Left colon (tissue), 2 donors: Measurements from ENCODE around the gene FGGY. TPM values are rescaled to one million over a fixed set of nuclear protein-coding genes. Genes with fewer than 3 reads are reported as not detected.

ENCODE experiments used
- ATAC-seq: fragments of 200-7000 bp; cut with Tn5 transposase; one replicate; pipeline ENCODE4 v1.9.1; 2020; ENCODE audit warnings: mild to moderate bottlenecking, moderate library complexity
- DNase-seq, 2 donors: peaks; one replicate each; pipeline ENCODE4 v3.0.0-alpha.2; 2020
- intact Hi-C, 2 donors: fragments of 100-400 bp; cut with DNase I in 1 of 2; cut with micrococcal nuclease in 1 of 2; formaldehyde crosslinking; loops; one replicate each; pipeline versions ENCODE4 v1.11.2 to v1.14.0; 2022; cut with DNase I, micrococcal nuclease
- total RNA-seq, 2 donors: library from RNA; stranded (reverse); fragmentation: NEBNext Ultra II Directional; extraction: Animal tissue kit (Norgen Biotek cat#: 25700); gene quantifications; one replicate each; pipeline ENCODE4 v1.2.1, GENCODE V29; 2021
- donor health status: DM: no; HTN: no; CAD: no.
- donor health status: DM: yes; HTN: yes; CAD: no.

Gene FGGY
- total RNA-seq, 2 donors from 2014 or later, result 17.3 to 24.1 TPM

GRCh38 chr1:59364037-59364436 lies 67.1 kb downstream of the FGGY start:
- intact Hi-C loops, result no loop called here
- no peak for ATAC-seq
- DNase-seq, result no peak

GRCh38 chr1:59366346-59366745 lies 69.5 kb downstream of the FGGY start:
- ATAC-seq (no peak), DNase-seq (no peak)
- intact Hi-C loops, result no loop called here

- intact Hi-C loops, result no loop called here
- peak; percentile 62 for ATAC-seq
- DNase-seq, result peak; percentile 26 to 44
Measured at GRCh38 chr1:59367301-59368007, 70.6 kb downstream of the FGGY start.

GRCh38 chr1:59368008-59368670 lies 71.2 kb downstream of the FGGY start:
- ATAC-seq, result no peak
- intact Hi-C loops, result no loop called here
- no peak for DNase-seq

GRCh38 chr1:59375321-59376220 lies 78.7 kb downstream of the FGGY start:
- intact Hi-C loops, result no loop called here
- no peak for DNase-seq
- ATAC-seq, result no peak

GRCh38 chr1:59377350-59377904 lies 80.5 kb downstream of the FGGY start:
- ATAC-seq (no peak), DNase-seq (no peak)
- intact Hi-C loops, result no loop called here

GRCh38 chr1:59378621-59379370 lies 81.9 kb downstream of the FGGY start:
- DNase-seq (no peak), ATAC-seq (peak; percentile 64)
- intact Hi-C loops, result no loop called here

GRCh38 chr1:59379371-59379728 lies 82.5 kb downstream of the FGGY start:
- ATAC-seq (peak; percentile 66), DNase-seq (no peak)
- intact Hi-C loops, result no loop called here

GRCh38 chr1:59383963-59384362 lies 87.1 kb downstream of the FGGY start:
- no peak for DNase-seq
- no peak for ATAC-seq
- intact Hi-C loops, result no loop called here

GRCh38 chr1:59384443-59384842 lies 87.5 kb downstream of the FGGY start:
- no peak for DNase-seq
- intact Hi-C loops, result no loop called here
- no peak for ATAC-seq

GRCh38 chr1:59388191-59388590 lies 91.3 kb downstream of the FGGY start:
- intact Hi-C loops, result no loop called here
- DNase-seq (no peak), ATAC-seq (no peak)

- intact Hi-C loops, result no loop called here
Measured at GRCh38 chr1:59389847-59390246, 93.0 kb downstream of the FGGY start.

GRCh38 chr1:59390307-59390706 lies 93.4 kb downstream of the FGGY start:
- peak; percentile 76 for ATAC-seq
- intact Hi-C loops, result no loop called here
- no peak for DNase-seq

More at GRCh38 chr1:59389847-59390246, 93.0 kb downstream of the FGGY start:
- no peak for ATAC-seq
- no peak for DNase-seq

- intact Hi-C loops, result no loop called here
- ATAC-seq (no peak), DNase-seq (no peak)
Measured at GRCh38 chr1:59391212-59392179, 94.6 kb downstream of the FGGY start.

- DNase-seq (peak; percentile 20 to 57), ATAC-seq (no peak)
- intact Hi-C loops, result no loop called here
Measured at GRCh38 chr1:59393211-59394180, 96.6 kb downstream of the FGGY start.

GRCh38 chr1:59394706-59395425 lies 98.0 kb downstream of the FGGY start:
- intact Hi-C loops, result no loop called here
- DNase-seq (no peak), ATAC-seq (no peak)
